Stimulated activated CD8-positive, alpha-beta memory T cell treated with anti-CD3 and anti-CD28 coated beads, Interleukin-7, amount 100 ng/mL, for 24 hours (primary cell): Measurements from ENCODE around the gene SBNO1.
"Not testable (repeated sequence)": the region's sequence is repeated elsewhere in the genome, so short reads cannot be mapped to it uniquely, and the experiment has no call there.

Experiments used
- DNase-seq: peaks from one replicate; pipeline ENCODE4 v3.0.0-alpha.2; 2020; ENCODE audit warnings: low read depth

Gene SBNO1

DNA sequence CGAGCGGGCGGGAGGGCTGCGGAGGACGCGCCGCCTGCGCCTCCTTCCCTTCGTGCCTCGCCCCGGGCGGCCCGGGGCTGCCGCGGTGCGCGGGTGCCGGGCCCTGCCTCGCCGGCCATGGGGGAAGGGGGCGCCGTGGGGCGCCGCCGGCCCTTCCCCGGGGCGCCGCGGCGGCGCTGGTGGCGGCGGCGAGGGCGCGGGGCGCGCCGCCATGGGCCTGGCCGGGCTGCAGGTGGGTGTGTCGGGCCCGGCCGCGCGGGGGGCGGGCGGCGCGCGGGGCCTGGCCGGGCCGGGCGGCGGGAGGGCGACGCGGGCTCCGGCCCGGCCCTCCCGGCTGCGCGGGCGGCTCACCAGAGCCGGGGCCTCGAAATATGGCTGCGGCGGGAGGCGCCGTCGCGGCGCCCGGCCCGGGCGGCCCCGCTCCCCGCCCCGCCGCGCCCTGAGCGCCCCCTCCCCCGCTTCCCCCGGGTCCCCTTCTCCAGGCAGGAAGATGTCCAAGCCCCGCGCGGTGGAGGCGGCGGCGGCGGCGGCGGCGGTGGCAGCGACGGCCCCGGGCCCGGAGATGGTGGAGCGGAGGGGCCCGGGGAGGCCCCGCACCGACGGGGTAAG lies 24.4 kb upstream of the SBNO1 start:
- DNase-seq, result no peak

GRCh38 chr12:123388177-123388950 lies 23.7 kb upstream of the SBNO1 start:
- peak; percentile 53 for DNase-seq

- no peak for DNase-seq
These were observed 23.0 kb upstream of the SBNO1 start for GRCh38 chr12:123387508-123388176.

DNA sequence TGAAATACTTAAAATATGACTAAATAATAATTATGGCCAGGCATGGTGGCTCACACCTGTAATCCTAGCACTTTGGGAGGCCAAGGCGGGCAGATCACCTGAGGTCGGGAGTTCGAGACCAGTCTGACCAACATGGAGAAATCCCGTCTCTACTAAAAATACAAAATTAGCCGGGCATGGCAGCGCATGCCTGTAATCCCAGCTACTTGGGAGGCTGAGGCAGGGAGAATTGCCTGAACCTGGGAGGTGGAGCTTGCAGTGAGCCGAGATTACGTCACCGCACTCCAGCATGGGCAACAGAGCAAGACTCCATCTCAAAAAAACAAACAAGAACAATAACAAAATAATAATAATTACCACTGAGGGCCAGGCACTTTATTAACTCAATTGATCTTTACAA lies 20.9 kb upstream of the SBNO1 start:
- DNase-seq, result not testable (repeated sequence)

GRCh38 chr12:123384994-123385376 lies 20.3 kb upstream of the SBNO1 start:
- DNase-seq, result no peak

- DNase-seq, result no peak
These were observed 19.8 kb upstream of the SBNO1 start for GRCh38 chr12:123384318-123384993.

DNA sequence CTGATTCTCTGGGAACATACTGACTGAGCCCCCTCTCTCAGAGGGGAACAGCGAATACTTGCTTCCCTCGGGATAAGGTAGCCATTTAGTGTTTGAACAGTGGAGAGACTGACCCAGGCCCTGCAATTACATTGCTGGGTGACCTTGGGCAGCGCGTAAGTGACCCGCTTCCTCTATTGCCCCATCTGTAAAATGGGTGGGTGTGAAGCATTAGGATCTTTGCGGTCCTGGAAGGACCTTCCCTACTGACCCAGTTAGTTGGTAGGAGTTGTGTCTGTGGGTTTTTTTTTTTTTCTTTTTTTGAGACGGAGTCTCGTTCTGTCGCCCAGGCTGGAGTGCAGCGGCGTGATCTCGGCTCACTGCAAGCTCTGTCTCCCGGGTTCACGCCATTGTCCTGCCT lies 18.0 kb upstream of the SBNO1 start:
- no peak for DNase-seq

DNA sequence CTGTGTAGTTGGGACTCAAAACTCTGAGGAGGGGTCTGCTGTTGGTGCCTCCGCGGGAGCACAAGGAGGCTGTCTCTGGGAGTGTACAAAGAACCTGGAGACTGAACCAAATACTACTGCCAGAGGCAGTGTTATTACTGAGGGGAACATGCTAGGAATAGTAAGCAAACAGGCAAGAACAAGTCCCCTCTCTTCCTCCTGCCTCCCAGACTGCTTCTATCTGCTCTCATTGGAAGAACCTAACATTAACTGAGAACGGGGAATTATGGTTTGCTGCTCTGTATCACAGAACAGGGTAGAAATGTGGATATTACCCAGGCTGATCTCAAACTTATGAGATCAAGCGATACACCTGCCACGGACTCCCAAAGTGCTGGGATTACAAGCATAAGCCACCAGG lies 14.7 kb upstream of the SBNO1 start:
- no peak for DNase-seq

DNA sequence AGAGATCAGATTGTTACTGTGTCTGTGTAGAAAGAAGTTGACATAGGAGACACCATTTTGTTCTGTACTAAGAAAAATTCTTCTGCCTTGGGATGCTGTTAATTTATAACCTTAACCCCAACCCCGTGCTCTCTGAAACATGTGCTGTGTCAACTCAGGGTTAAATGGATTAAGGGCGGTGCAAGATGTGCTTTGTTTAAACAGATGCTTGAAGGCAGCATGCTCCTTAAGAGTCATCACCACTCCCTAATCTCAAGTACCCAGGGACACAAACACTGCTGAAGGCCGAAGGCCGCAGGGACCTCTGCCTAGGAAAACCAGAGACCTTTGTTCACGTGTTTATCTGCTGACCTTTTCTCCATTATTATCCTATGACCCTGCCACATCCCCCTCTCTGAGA lies 7.8 kb upstream of the SBNO1 start:
- DNase-seq, result not testable (repeated sequence)

DNA sequence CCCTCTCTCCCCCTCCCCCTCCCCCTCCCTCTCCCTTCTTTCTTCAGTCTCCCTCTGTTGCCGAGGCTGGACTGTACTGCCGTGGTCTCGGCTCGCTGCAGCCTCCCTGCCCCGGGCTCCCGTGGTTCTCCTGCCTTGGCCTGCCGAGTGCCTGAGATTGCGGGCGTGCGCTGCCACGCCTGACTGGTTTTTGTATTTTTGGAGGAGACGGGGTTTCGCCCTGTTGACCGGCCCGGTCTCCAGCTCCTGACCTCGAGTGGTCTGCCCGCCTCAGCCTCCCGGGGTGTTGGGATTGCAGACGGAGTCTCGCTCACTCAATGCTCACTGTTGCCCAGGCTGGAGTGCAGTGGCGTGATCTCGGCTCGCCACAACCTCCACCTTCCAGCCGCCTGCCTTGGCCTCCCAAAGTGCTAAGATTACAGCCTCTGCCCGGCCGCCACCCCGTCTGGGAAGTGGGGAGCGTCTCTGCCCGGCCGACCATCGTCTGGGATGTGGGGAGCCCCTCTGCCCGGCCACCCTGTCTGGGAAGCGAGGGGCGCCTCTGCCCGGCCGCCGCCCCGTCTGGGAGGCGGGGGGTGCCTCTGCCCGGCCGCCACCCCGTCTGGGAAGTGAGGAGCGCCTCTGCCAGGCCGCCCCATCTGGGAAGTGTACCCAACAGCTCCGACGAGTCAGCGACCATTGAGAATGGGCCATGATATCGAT lies 7.2 kb upstream of the SBNO1 start:
- DNase-seq, result not testable (repeated sequence)

- no peak for DNase-seq
These were observed 4.6 kb upstream of the SBNO1 start for GRCh38 chr12:123369229-123369628.

DNA sequence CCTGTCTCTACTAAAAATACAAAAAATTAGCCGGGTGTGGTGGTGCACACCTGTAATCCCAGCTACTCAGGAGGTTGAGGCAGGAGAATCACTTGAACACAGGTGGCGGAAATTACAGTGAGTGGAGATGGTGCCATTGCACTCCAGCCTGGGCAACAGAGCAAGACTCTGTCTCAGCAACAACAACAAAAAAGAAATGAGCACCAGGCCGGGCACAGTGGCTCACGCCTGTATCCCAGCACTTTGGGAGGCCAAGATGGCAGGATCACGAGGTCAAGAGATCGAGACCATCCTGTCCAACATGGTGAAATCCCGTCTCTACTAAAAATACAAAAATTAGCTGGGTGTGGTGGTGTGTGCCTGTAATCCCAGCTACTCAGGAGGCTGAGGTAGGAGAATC lies 3.8 kb upstream of the SBNO1 start:
- not testable (repeated sequence) for DNase-seq

DNA sequence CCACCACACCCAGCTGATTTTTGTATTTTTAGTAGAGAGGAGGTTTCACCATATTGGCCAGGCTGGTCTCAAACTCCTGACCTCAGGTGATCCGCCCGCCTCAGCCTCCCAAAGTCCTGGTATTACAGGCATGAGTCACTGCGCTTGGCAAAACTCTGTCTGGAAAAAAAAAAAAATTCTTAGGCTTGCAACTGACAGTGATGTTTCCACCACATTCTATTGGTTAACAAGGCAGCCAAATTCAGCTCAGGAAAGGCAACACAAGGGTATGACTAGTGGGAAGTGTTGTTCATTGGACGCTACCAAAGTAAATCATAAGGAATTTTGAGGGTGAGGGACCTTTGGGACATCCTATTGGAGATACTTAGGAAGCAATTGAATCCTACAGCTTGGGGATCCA lies 2.9 kb upstream of the SBNO1 start:
- no peak for DNase-seq

GRCh38 chr12:123365025-123365917 lies 624 bp upstream of the SBNO1 start:
- DNase-seq, result peak; percentile 89

GRCh38 chr12:123363740-123364531 lies 711 bp downstream of the SBNO1 start:
- peak; percentile 1 for DNase-seq

DNA sequence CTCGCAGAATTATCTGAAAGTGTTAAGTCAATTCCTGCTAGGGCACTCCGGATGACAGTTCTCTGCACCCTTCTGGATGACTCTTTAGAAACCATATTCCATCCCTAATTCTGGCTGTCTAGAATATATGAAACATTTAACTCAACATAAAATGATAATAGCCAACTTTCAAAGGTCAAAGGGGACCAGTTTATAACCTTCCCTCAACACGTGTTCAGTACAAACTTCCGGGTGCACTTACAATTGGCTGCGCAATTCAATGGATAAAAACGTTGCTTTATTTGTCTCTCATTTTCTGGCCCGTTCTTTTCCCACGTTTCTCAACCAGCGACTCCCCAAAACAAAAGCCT lies 1.3 kb downstream of the SBNO1 start:
- DNase-seq, result no peak

GRCh38 chr12:123358035-123358434 lies 6.6 kb downstream of the SBNO1 start:
- no peak for DNase-seq

- DNase-seq, result no peak
These were observed 8.4 kb downstream of the SBNO1 start for GRCh38 chr12:123356159-123356670.

- DNase-seq, result no peak
These were observed 10.0 kb downstream of the SBNO1 start for GRCh38 chr12:123354600-123354999.

GRCh38 chr12:123351349-123351748 lies 13.3 kb downstream of the SBNO1 start:
- no peak for DNase-seq
